ENCODE data around the gene SAP25. TPM values are rescaled to one million over a fixed set of nuclear protein-coding genes. Genes with fewer than 3 reads are reported as not detected.
"Not testable (repeated sequence)": the region's sequence is repeated elsewhere in the genome, so short reads cannot be mapped to it uniquely, and the experiment has no call there.

The SAP25 gene
- polyA plus RNA-seq, 3 donors, result 4.4 to 9.6 (median 7.0) TPM

- no peak for DNase-seq
These were observed 10.6 kb downstream of the SAP25 start for GRCh38 chr7:100563100-100563564.

GRCh38 chr7:100562195-100563099 lies 11.3 kb downstream of the SAP25 start:
- DNase-seq, result no peak

GRCh38 chr7:100561491-100562194 lies 12.1 kb downstream of the SAP25 start:
- DNase-seq, result no peak

GRCh38 chr7:100559127-100559526 lies 14.6 kb downstream of the SAP25 start:
- no peak for DNase-seq

GRCh38 chr7:100556541-100556940 lies 17.2 kb downstream of the SAP25 start:
- no peak for DNase-seq

GRCh38 chr7:100555701-100556100 lies 18.0 kb downstream of the SAP25 start:
- no peak for DNase-seq

GRCh38 chr7:100553032-100553431 lies 20.7 kb downstream of the SAP25 start:
- DNase-seq, result no peak

- DNase-seq, result no peak
These were observed 21.2 kb downstream of the SAP25 start for GRCh38 chr7:100552532-100552931.

- not testable (repeated sequence) for DNase-seq
These were observed 25.3 kb downstream of the SAP25 start for GRCh38 chr7:100548446-100548845.

GRCh38 chr7:100547872-100548271 lies 25.8 kb downstream of the SAP25 start:
- no peak for DNase-seq

- no peak for DNase-seq
These were observed 26.5 kb downstream of the SAP25 start for GRCh38 chr7:100546926-100547800.

GRCh38 chr7:100546129-100546925 lies 27.4 kb downstream of the SAP25 start:
- DNase-seq, result no peak

- DNase-seq, result no peak
These were observed 28.2 kb downstream of the SAP25 start for GRCh38 chr7:100545360-100546128.

GRCh38 chr7:100544967-100545359 lies 28.7 kb downstream of the SAP25 start:
- no peak for DNase-seq

- no peak for DNase-seq
These were observed 29.3 kb downstream of the SAP25 start for GRCh38 chr7:100544386-100544785.

- no peak for DNase-seq
These were observed 30.1 kb downstream of the SAP25 start for GRCh38 chr7:100543586-100543985.

GRCh38 chr7:100541309-100541708 lies 32.4 kb downstream of the SAP25 start:
- DNase-seq, result not testable (repeated sequence)

- DNase-seq, result no peak
These were observed 33.5 kb downstream of the SAP25 start for GRCh38 chr7:100540073-100540723.

GRCh38 chr7:100539436-100540006 lies 34.2 kb downstream of the SAP25 start:
- DNase-seq, result no peak
